WTC11 (cell line): ENCODE measurements around the gene CYP19A1. TPM values are rescaled to one million over a fixed set of nuclear protein-coding genes. Genes with fewer than 3 reads are reported as not detected.

Experiments
- ATAC-seq: fragments of 200-7000 bp; cut with Tn5 transposase; 2 replicates; pipeline ENCODE4 v1.10.0; 2021; ENCODE audit warnings: mild to moderate bottlenecking, moderate library complexity
- CTCF ChIA-PET: fragments of 300-600 bp; sonication (Branson Sonifier 250); formaldehyde crosslinking; loops from one replicate; lab custom pipeline; 2021; ENCODE audit warnings: antibody characterized with exemption; lab: Charles Lee
- POLR2A ChIA-PET: fragments of 350-600 bp; sonication (Branson Sonifier 250); formaldehyde crosslinking; loops from one replicate; lab custom pipeline; 2021; ENCODE audit warnings: antibody characterized with exemption; lab: Charles Lee
- DNase-seq: peaks from one replicate; pipeline ENCODE4 v3.0.0; 2021; ENCODE audit warnings: low spot score
- H3K27ac Mint-ChIP-seq: 2 replicates; pipeline ENCODE4 v1.8.0; 2021; ENCODE audit warnings: mixed read lengths
- H3K27me3 Mint-ChIP-seq: 2 replicates; pipeline ENCODE4 v1.8.0; 2021; ENCODE audit warnings: low read depth, mild to moderate bottlenecking, moderate library complexity, mixed read lengths
- H3K36me3 Mint-ChIP-seq: 2 replicates; pipeline ENCODE4 v1.8.0; 2021; ENCODE audit warnings: mixed read lengths
- H3K4me1 Mint-ChIP-seq: 2 replicates; pipeline ENCODE4 v1.8.0; 2022; ENCODE audit warnings: mixed read lengths
- H3K4me3 Mint-ChIP-seq: 2 replicates; pipeline ENCODE4 v1.8.0; 2021; ENCODE audit warnings: mild to moderate bottlenecking, moderate library complexity, mixed read lengths
- H3K9me3 Mint-ChIP-seq: 2 replicates; pipeline ENCODE4 v1.8.0; 2021; ENCODE audit warnings: mixed read lengths
- CBFB ChIP-seq: sonication (generic); formaldehyde crosslinking; IDR thresholded peaks from 2 replicates; pipeline ENCODE4 v1.8.1; 2022; ENCODE audit warnings: mild to moderate bottlenecking, low read depth, missing genetic modification reagents
- ESRRA ChIP-seq: sonication (generic); formaldehyde crosslinking; IDR thresholded peaks from 2 replicates; pipeline ENCODE4 v1.8.1; 2022; ENCODE audit warnings: mild to moderate bottlenecking, missing genetic modification reagents, borderline replicate concordance
- ETV6 ChIP-seq: sonication (generic); formaldehyde crosslinking; IDR thresholded peaks from 2 replicates; pipeline ENCODE4 v1.8.1; 2022; ENCODE audit warnings: mild to moderate bottlenecking, missing genetic modification reagents
- GABPB1 ChIP-seq: sonication (generic); formaldehyde crosslinking; IDR thresholded peaks from 2 replicates; pipeline ENCODE4 v1.8.1; 2023; ENCODE audit warnings: mild to moderate bottlenecking, missing genetic modification reagents
- IRF2 ChIP-seq: sonication (generic); formaldehyde crosslinking; IDR thresholded peaks from 2 replicates; pipeline ENCODE4 v1.8.0; 2022; ENCODE audit warnings: low read depth, missing genetic modification reagents, borderline replicate concordance
- MXD4 ChIP-seq: fragments of 250-450 bp; sonication (Bioruptor Pico); IDR thresholded peaks from 2 replicates; pipeline ENCODE4 v1.8.0; 2021; ENCODE audit warnings: mild to moderate bottlenecking, moderate library complexity, borderline replicate concordance
- OVOL2 ChIP-seq: fragments of 250-450 bp; sonication (Bioruptor Pico); IDR thresholded peaks from 2 replicates; pipeline ENCODE4 v1.9.0; 2021; ENCODE audit warnings: mild to moderate bottlenecking, borderline replicate concordance
- RELA ChIP-seq: sonication (generic); formaldehyde crosslinking; IDR thresholded peaks from 2 replicates; pipeline ENCODE4 v1.8.1; 2022; ENCODE audit warnings: missing genetic modification reagents, mild to moderate bottlenecking, borderline replicate concordance
- SOX15 ChIP-seq: fragments of 250-450 bp; sonication (Bioruptor Pico); IDR thresholded peaks from 2 replicates; pipeline ENCODE4 v1.9.0; 2021; ENCODE audit warnings: mild to moderate bottlenecking
- ZNF317 ChIP-seq: sonication (generic); formaldehyde crosslinking; IDR thresholded peaks from 2 replicates; pipeline ENCODE4 v1.8.1; 2023; ENCODE audit warnings: low read depth, mild to moderate bottlenecking, moderate library complexity, missing genetic modification reagents, borderline replicate concordance
- ZNF416 ChIP-seq: fragments of 250-450 bp; sonication (Bioruptor Pico); IDR thresholded peaks from 2 replicates; pipeline ENCODE4 v1.9.0; 2021; ENCODE audit warnings: mild to moderate bottlenecking, inconsistent platforms
- total RNA-seq: library from RNA; stranded (reverse); gene quantifications from 3 replicates; pipeline ENCODE4 v1.2.3, GENCODE V29; 2021
- TF ChIP-seq, protein P1 (sequence below): sonication (generic); formaldehyde crosslinking; IDR thresholded peaks from 2 replicates; pipeline ENCODE4 v1.8.0; 2022; ENCODE audit warnings: mild to moderate bottlenecking, missing genetic modification reagents
- TF ChIP-seq, protein P2 (sequence below): sonication (generic); formaldehyde crosslinking; conservative IDR thresholded peaks from 2 replicates; pipeline ENCODE4 v1.8.1; 2022; ENCODE audit warnings: mild to moderate bottlenecking, missing genetic modification reagents
- TF ChIP-seq, protein P3 (sequence below): fragments of 200-600 bp; IDR thresholded peaks from 2 replicates; pipeline ENCODE4 v1.8.0; 2022; ENCODE audit warnings: antibody characterized with exemption
- TF ChIP-seq, protein P4 (sequence below): sonication (generic); formaldehyde crosslinking; IDR thresholded peaks from 2 replicates; pipeline ENCODE4 v1.8.1; 2023; ENCODE audit warnings: mild to moderate bottlenecking, missing genetic modification reagents, borderline replicate concordance
- TF ChIP-seq, protein P5 (sequence below): fragments of 250-450 bp; sonication (Bioruptor Pico); IDR thresholded peaks from 2 replicates; pipeline ENCODE4 v1.9.0; 2021; ENCODE audit warnings: moderate library complexity, mild to moderate bottlenecking, inconsistent platforms, borderline replicate concordance
- TF ChIP-seq, protein P6 (sequence below): sonication (generic); formaldehyde crosslinking; IDR thresholded peaks from 2 replicates; pipeline ENCODE4 v1.8.0; 2022; ENCODE audit warnings: mild to moderate bottlenecking, missing genetic modification reagents

CYP19A1 gene
- total RNA-seq, 1 experiment from 2014 or later, result not detected

DNA sequence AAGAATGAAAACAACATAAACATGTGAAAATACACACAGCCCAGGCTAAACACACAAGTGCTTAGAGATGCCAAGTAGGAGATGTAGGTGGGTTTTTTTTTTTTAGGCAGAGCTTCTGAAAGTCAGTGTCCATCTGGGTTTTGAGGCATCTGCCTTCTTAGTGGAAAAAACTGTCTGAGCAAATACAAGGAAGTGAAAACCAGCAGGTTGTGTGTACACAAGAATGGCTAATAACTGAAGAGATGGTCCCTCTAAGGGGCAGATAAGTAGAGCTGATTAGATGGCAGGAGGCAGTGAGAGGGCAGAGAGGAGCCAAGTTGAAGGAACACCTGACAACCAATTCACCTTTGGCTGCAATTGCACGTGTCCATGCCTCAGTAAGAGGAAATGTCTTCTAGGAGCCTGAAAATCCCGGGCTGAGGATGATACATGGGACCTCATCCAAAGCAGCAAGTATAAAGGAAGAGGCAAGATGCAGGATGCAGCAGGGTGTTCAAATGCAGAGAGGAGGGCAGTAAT is 34.9 kb downstream of the CYP19A1 start (continued):
- TF ChIP-seq, protein P1, sequence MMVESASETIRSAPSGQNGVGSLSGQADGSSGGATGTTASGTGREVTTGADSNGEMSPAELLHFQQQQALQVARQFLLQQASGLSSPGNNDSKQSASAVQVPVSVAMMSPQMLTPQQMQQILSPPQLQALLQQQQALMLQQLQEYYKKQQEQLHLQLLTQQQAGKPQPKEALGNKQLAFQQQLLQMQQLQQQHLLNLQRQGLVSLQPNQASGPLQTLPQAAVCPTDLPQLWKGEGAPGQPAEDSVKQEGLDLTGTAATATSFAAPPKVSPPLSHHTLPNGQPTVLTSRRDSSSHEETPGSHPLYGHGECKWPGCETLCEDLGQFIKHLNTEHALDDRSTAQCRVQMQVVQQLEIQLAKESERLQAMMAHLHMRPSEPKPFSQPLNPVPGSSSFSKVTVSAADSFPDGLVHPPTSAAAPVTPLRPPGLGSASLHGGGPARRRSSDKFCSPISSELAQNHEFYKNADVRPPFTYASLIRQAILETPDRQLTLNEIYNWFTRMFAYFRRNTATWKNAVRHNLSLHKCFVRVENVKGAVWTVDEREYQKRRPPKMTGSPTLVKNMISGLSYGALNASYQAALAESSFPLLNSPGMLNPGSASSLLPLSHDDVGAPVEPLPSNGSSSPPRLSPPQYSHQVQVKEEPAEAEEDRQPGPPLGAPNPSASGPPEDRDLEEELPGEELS, result no peak
- TF ChIP-seq IRF2 (no peak), ZNF416 (CRISPR knock-in tag) (no peak), ETV6 (CRISPR knock-in tag) (no peak)
- TF ChIP-seq, protein P2, sequence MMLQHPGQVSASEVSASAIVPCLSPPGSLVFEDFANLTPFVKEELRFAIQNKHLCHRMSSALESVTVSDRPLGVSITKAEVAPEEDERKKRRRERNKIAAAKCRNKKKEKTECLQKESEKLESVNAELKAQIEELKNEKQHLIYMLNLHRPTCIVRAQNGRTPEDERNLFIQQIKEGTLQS, result no peak
- TF ChIP-seq, protein P3, sequence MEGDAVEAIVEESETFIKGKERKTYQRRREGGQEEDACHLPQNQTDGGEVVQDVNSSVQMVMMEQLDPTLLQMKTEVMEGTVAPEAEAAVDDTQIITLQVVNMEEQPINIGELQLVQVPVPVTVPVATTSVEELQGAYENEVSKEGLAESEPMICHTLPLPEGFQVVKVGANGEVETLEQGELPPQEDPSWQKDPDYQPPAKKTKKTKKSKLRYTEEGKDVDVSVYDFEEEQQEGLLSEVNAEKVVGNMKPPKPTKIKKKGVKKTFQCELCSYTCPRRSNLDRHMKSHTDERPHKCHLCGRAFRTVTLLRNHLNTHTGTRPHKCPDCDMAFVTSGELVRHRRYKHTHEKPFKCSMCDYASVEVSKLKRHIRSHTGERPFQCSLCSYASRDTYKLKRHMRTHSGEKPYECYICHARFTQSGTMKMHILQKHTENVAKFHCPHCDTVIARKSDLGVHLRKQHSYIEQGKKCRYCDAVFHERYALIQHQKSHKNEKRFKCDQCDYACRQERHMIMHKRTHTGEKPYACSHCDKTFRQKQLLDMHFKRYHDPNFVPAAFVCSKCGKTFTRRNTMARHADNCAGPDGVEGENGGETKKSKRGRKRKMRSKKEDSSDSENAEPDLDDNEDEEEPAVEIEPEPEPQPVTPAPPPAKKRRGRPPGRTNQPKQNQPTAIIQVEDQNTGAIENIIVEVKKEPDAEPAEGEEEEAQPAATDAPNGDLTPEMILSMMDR, result no peak

DNA sequence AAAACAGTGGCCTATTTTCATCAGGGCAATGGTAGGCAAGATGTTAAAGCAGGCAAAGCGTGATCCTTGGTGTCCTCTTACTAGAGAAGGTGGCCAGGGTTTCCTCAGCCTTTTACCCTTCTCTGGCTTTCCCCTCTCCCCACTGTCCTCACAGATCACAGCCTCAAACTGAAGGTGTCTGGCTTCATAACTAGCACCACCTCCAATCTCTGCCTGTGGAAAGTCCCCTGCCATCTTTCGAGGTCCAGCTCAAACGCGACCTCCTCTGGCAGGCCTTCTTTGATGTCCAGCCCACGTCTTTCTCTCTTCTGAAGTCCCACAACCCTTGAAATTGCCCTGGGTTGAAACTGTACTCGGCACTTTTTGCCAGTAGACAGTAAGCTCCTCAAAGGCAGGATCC is 35.9 kb downstream of the CYP19A1 start:
- TF ChIP-seq, protein P4, sequence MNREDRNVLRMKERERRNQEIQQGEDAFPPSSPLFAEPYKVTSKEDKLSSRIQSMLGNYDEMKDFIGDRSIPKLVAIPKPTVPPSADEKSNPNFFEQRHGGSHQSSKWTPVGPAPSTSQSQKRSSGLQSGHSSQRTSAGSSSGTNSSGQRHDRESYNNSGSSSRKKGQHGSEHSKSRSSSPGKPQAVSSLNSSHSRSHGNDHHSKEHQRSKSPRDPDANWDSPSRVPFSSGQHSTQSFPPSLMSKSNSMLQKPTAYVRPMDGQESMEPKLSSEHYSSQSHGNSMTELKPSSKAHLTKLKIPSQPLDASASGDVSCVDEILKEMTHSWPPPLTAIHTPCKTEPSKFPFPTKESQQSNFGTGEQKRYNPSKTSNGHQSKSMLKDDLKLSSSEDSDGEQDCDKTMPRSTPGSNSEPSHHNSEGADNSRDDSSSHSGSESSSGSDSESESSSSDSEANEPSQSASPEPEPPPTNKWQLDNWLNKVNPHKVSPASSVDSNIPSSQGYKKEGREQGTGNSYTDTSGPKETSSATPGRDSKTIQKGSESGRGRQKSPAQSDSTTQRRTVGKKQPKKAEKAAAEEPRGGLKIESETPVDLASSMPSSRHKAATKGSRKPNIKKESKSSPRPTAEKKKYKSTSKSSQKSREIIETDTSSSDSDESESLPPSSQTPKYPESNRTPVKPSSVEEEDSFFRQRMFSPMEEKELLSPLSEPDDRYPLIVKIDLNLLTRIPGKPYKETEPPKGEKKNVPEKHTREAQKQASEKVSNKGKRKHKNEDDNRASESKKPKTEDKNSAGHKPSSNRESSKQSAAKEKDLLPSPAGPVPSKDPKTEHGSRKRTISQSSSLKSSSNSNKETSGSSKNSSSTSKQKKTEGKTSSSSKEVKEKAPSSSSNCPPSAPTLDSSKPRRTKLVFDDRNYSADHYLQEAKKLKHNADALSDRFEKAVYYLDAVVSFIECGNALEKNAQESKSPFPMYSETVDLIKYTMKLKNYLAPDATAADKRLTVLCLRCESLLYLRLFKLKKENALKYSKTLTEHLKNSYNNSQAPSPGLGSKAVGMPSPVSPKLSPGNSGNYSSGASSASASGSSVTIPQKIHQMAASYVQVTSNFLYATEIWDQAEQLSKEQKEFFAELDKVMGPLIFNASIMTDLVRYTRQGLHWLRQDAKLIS (CRISPR knock-in tag), result no peak
- no peaks in the 10 kb centered on the region for H3K9me3 Mint-ChIP-seq
- H3K4me3 Mint-ChIP-seq, result no peak overlapping the region
- peaks cover 3% of the 10 kb centered on the region; the same call in 1 of the 2 replicates for H3K4me1 Mint-ChIP-seq
- no peak for DNase-seq
- no peak for ATAC-seq
- no peaks in the 10 kb centered on the region for H3K36me3 Mint-ChIP-seq
- ChIA-PET CTCF (no interaction called here), POLR2A (no interaction called here)
- H3K27me3 Mint-ChIP-seq, result peaks cover 10% of the 10 kb centered on the region
- H3K27ac Mint-ChIP-seq, result no peak overlapping the region

DNA sequence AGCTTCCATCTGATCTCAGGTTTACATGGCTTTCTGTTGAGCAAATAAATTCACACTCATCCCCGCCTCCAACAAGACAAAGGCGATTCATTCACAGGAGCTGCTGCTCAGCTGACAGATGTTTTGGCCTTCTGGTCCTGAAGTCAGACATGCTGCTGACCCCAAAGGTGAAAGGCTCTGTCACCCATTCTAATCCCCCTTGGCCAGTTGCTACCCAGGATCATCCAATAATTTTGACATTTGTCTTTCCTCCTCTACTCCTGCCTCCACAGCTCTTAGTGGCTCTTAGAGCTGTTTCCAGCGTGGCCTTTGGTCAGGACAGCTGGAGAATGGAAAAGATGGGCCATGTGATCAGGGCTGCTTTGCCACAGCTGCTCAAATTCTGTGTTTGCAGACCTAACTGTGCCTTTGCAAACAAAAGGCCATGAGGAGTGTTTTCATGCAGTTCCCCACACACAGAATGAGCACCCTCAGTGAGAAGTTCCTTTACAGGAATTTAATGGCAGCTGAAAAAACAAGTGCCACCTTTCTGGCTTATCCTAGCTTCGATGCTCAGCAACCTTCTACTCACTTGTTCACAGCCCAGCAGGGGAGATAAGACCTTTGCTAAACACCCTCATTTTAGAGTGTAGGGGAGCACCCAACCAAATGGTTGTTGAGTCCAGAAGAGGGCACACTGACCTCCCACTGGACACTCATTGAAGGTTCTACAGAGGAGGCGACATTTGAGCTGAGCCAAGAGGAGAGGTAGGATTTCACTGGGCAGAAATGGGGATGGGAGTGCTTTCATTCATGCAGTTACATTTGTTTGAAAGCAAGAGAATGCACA is 39.0 kb downstream of the CYP19A1 start:
- DNase-seq, result no peak
- CTCF ChIA-PET, result interaction anchor here (0.6 to 3.2 kb wide), 9 partner anchors 12 to 304 kb away, joined by 3 to 17 read pairs (median 6); no protein-coding TSS in a partner anchor
- peaks cover 14% of the 10 kb centered on the region for H3K27me3 Mint-ChIP-seq
- H3K36me3 Mint-ChIP-seq, result peaks cover 3% of the 10 kb centered on the region
- POLR2A ChIA-PET, result no interaction called here
- ATAC-seq, result no peak
- H3K9me3 Mint-ChIP-seq, result peaks cover 5% of the 10 kb centered on the region; the same call in 1 of the 2 replicates
- H3K4me3 Mint-ChIP-seq, result no peak overlapping the region
- no peak overlapping the region for H3K27ac Mint-ChIP-seq
- H3K4me1 Mint-ChIP-seq, result peaks cover 3% of the 10 kb centered on the region; the same call in 1 of the 2 replicates
- TF ChIP-seq MXD4 (CRISPR knock-in tag) (no peak), ZNF317 (CRISPR knock-in tag) (no peak), SOX15 (no peak), RELA (no peak), ESRRA (CRISPR knock-in tag) (no peak), CBFB (CRISPR knock-in tag) (no peak), OVOL2 (no peak), GABPB1 (CRISPR knock-in tag) (no peak)
- TF ChIP-seq, protein P5, sequence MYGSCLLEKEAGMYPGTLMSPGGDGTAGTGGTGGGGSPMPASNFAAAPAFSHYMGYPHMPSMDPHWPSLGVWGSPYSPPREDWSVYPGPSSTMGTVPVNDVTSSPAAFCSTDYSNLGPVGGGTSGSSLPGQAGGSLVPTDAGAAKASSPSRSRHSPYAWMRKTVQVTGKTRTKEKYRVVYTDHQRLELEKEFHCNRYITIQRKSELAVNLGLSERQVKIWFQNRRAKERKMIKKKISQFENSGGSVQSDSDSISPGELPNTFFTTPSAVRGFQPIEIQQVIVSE (CRISPR knock-in tag), result no peak
- TF ChIP-seq, protein P4 (CRISPR knock-in tag), result no peak
- TF ChIP-seq, protein P6, sequence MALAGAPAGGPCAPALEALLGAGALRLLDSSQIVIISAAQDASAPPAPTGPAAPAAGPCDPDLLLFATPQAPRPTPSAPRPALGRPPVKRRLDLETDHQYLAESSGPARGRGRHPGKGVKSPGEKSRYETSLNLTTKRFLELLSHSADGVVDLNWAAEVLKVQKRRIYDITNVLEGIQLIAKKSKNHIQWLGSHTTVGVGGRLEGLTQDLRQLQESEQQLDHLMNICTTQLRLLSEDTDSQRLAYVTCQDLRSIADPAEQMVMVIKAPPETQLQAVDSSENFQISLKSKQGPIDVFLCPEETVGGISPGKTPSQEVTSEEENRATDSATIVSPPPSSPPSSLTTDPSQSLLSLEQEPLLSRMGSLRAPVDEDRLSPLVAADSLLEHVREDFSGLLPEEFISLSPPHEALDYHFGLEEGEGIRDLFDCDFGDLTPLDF (CRISPR knock-in tag), result no peak
